HepG2 (cell line): ENCODE measurements around the gene GLUL. TPM values are rescaled to one million over a fixed set of nuclear protein-coding genes. Genes with fewer than 3 reads are reported as not detected.

Experiments
- ATAC-seq: fragments of 200-7000 bp; cut with Tn5 transposase; 3 replicates; pipeline ENCODE4 v1.9.1; 2020; ENCODE audit warnings: mild to moderate bottlenecking, moderate library complexity
- BruUV-seq: library from RNA; stranded (reverse); fragments of 400-500 nt; replicated peaks from 2 replicates; lab custom pipeline; 2021; lab: Mats Ljungman, UMichigan
- CTCF ChIA-PET: fragments of 300-600 bp; formaldehyde crosslinking; extraction: SDS; loops from one replicate; lab custom pipeline; 2021; ENCODE audit warnings: low total read pairs, inconsistent platforms, low intra/inter-chr PET ratio; lab: Yijun Ruan, JAX
- POLR2A ChIA-PET: fragments of 350-600 bp; sonication (Branson Sonifier 250); formaldehyde crosslinking; loops from one replicate; lab custom pipeline; 2020; ENCODE audit warnings: antibody characterized with exemption, inconsistent platforms; lab: Yijun Ruan, JAX
- DNase-seq: peaks from one replicate; pipeline ENCODE4 v3.0.0-alpha.2; 2015; ENCODE audit warnings: low spot score
- FAIRE-seq: peaks from 3 replicates; lab custom pipeline; 2011; peaks lifted over from hg19 to GRCh38; lab: Jason Lieb, UNC
- H2AFZ ChIP-seq: one replicate; pipeline ENCODE4 v1.6.1; 2011; ENCODE audit warnings: low read length, inconsistent platforms
- H3K27ac ChIP-seq: fragments of 300-600 bp; 3 replicates; pipeline ENCODE4 v1.8.0; 2011; ENCODE audit warnings: mixed run types, mild to moderate bottlenecking, mixed read lengths, low read length, inconsistent platforms; ENCODE audit not compliant: insufficient read depth; ENCODE audit errors: extremely low read length
- H3K27me3 ChIP-seq, 2 experiments: fragments of 200-600 bp in 1 of 2; 2 replicates in 1 of 2; 3 replicates in 1 of 2; pipeline versions ENCODE4 v1.6.0 to v1.8.0; 2011; ENCODE audit warnings: low read length in 2 of 2, mild to moderate bottlenecking in 2 of 2, moderate library complexity in 2 of 2, inconsistent platforms in 1 of 2; ENCODE audit not compliant: insufficient read depth in 2 of 2, control insufficient read depth in 1 of 2
- H3K36me3 ChIP-seq, 2 experiments: fragments of 200-600 bp in 1 of 2; replicated peaks in 1 of 2; 2 replicates in 1 of 2; 3 replicates in 1 of 2; pipeline versions ENCODE4 v1.5.1 to v1.8.0; 2011; ENCODE audit warnings: low read length in 2 of 2, inconsistent platforms in 1 of 2; ENCODE audit not compliant: insufficient read depth in 2 of 2, control insufficient read depth in 1 of 2
- H3K4me1 ChIP-seq: 2 replicates; pipeline ENCODE4 v1.5.1; 2012; ENCODE audit warnings: low read length, inconsistent platforms; ENCODE audit not compliant: insufficient read depth
- H3K4me2 ChIP-seq: 2 replicates; pipeline ENCODE4 v1.6.0; 2011; ENCODE audit warnings: low read depth, low read length, inconsistent platforms
- H3K4me3 ChIP-seq, 3 experiments: fragments of 200-600 bp in 1 of 3; sonication (generic), shearing (Covaris generic) in 1 of 3; replicated peaks in 1 of 3; 2 replicates each; pipeline ENCODE4 v1.5.1; 2011 to 2016; ENCODE audit warnings: low read length in 3 of 3, inconsistent platforms in 2 of 3, low read depth in 2 of 3, mild to moderate bottlenecking in 2 of 3, control low read depth in 1 of 3, mixed read lengths in 1 of 3; ENCODE audit not compliant: insufficient read depth in 1 of 3
- H3K79me2 ChIP-seq: one replicate; pipeline ENCODE4 v1.6.1; 2011; ENCODE audit warnings: low read length, inconsistent platforms; ENCODE audit not compliant: insufficient read depth
- H3K9ac ChIP-seq: 2 replicates; pipeline ENCODE4 v1.6.0; 2011; ENCODE audit warnings: mild to moderate bottlenecking, low read depth, low read length, inconsistent platforms; ENCODE audit not compliant: insufficient read depth
- H3K9me3 ChIP-seq: 2 replicates; pipeline ENCODE4 v1.5.1; 2012; ENCODE audit warnings: mild to moderate bottlenecking, low read length
- H4K20me1 ChIP-seq: 2 replicates; pipeline ENCODE4 v1.6.0; 2011; ENCODE audit warnings: inconsistent platforms, mild to moderate bottlenecking, low read length, moderate library complexity; ENCODE audit not compliant: insufficient read depth
- GATA4 ChIP-seq: sonication (generic); IDR thresholded peaks from 2 replicates; pipeline ENCODE4 v1.6.1; 2016; ENCODE audit warnings: antibody characterized with exemption, low read depth, borderline replicate concordance
- HDAC2 ChIP-seq: sonication (generic); formaldehyde crosslinking; IDR thresholded peaks from 2 replicates; pipeline ENCODE4 v1.4.0; 2020; ENCODE audit warnings: missing genetic modification reagents
- IRF2 ChIP-seq: IDR thresholded peaks from 2 replicates; pipeline ENCODE4 v1.6.1; 2018; ENCODE audit warnings: missing genetic modification reagents, missing compliant biosample characterization
- JARID2 ChIP-seq: sonication (generic); formaldehyde crosslinking; IDR thresholded peaks from 2 replicates; pipeline ENCODE4 v1.8.1; 2023; ENCODE audit warnings: missing genetic modification reagents, inconsistent platforms; ENCODE audit not compliant: insufficient replicate concordance
- KAT7 ChIP-seq: IDR thresholded peaks from 2 replicates; pipeline ENCODE4 v1.6.1; 2018; ENCODE audit warnings: borderline replicate concordance, missing compliant biosample characterization
- MEIS2 ChIP-seq: sonication (generic); formaldehyde crosslinking; IDR thresholded peaks from 2 replicates; pipeline ENCODE4 v1.9.0; 2021; ENCODE audit warnings: mild to moderate bottlenecking, missing genetic modification reagents
- NR3C1 ChIP-seq: sonication (generic); formaldehyde crosslinking; IDR thresholded peaks from 2 replicates; pipeline ENCODE4 v1.4.0; 2020; ENCODE audit warnings: missing genetic modification reagents
- SAP130 ChIP-seq: IDR thresholded peaks from 2 replicates; pipeline ENCODE4 v1.6.1; 2016; ENCODE audit warnings: low read depth
- SYNCRIP ChIP-seq: fragments of 200-400 bp; formaldehyde crosslinking; IDR thresholded peaks from 2 replicates; pipeline ENCODE4 v1.6.1; 2018; ENCODE audit warnings: mild to moderate bottlenecking, low read depth, low read length; ENCODE audit not compliant: insufficient read depth
- XRCC5 ChIP-seq: fragments of 200-400 bp; formaldehyde crosslinking; optimal IDR thresholded peaks from 2 replicates; pipeline ENCODE3; 2017; ENCODE audit warnings: mild to moderate bottlenecking, low read length
- ZBED4 ChIP-seq: sonication (generic); formaldehyde crosslinking; IDR thresholded peaks from 2 replicates; pipeline ENCODE4 v1.4.0; 2020; ENCODE audit warnings: missing genetic modification reagents, borderline replicate concordance
- ZMYM4 ChIP-seq: sonication (generic); formaldehyde crosslinking; IDR thresholded peaks from 2 replicates; pipeline ENCODE4 v1.8.1; 2023; ENCODE audit warnings: mild to moderate bottlenecking, missing genetic modification reagents
- ZNF263 ChIP-seq: sonication (generic); formaldehyde crosslinking; IDR thresholded peaks from 2 replicates; pipeline ENCODE4 v1.4.0; 2020; ENCODE audit warnings: missing genetic modification reagents
- WGBS: methylation state at CpG from one replicate; pipeline ENCODE4 v1.1.6; 2017; ENCODE audit warnings: low lambda C conversion rate; 5-methylcytosine and 5-hydroxymethylcytosine counted together
- in situ Hi-C: cut with HindIII; loops from 2 replicates; pipeline ENCODE4 v1.10.0; 2017; ENCODE audit warnings: low pct_unique_long_range_greater_than_20kb; ENCODE audit not compliant: extremely low pct_ligation_motif_present
- intact Hi-C: fragments of 100-400 bp; cut with micrococcal nuclease; formaldehyde crosslinking; loops from one replicate; pipeline ENCODE4 v1.10.0; 2022; ENCODE audit not compliant: unreplicated experiment
- polyA plus RNA-seq, 8 experiments: library from polyadenylated mRNA; depleted of rRNA in 3 of 8; stranded (reverse) in 7 of 8; unstranded in 1 of 8; fragments of >200 nt; fragmentation: Illumina TruSeq in 4 of 8; extraction: Trizol in 4 of 8; gene quantifications; 2 replicates each; pipeline versions ENCODE4 v1.2.1 to v1.2.3, GENCODE V29; 2011 to 2016; ENCODE audit warnings: low read depth in 4 of 8, missing spikeins in 1 of 8, mixed read lengths in 1 of 8; ENCODE audit not compliant: insufficient read depth in 1 of 8
- total RNA-seq, 5 experiments: library from RNA; depleted of rRNA; stranded (reverse); fragments of >200 nt; fragmentation: Illumina TruSeq; extraction: Trizol; gene quantifications; 2 replicates each; pipeline ENCODE4 v1.2.3, GENCODE V29; 2016; ENCODE audit warnings: low read depth in 1 of 5
- TF ChIP-seq, protein P1 (sequence below): sonication (generic); formaldehyde crosslinking; IDR thresholded peaks from 2 replicates; pipeline ENCODE4 v1.8.1; 2023; ENCODE audit warnings: mild to moderate bottlenecking, missing genetic modification reagents
- TF ChIP-seq, protein P2 (sequence below): sonication (generic); formaldehyde crosslinking; IDR thresholded peaks from 2 replicates; pipeline ENCODE4 v1.4.0; 2020; ENCODE audit warnings: mild to moderate bottlenecking, missing genetic modification reagents
- TF ChIP-seq, protein P3 (sequence below): sonication (generic); formaldehyde crosslinking; IDR thresholded peaks from 2 replicates; pipeline ENCODE4 v1.4.0; 2020; ENCODE audit warnings: missing genetic modification reagents

GLUL gene
- total and polyA plus RNA-seq, 2 of the 13 experiments (the other 11 are each of a cell fraction or from before 2014, with no cell fraction given): 423 to 827 TPM

GRCh38 chr1:182389619-182390047 lies 2.0 kb downstream of the GLUL start:
- BruUV-seq: no TSS peak
- TF ChIP-seq ZNF263 (CRISPR knock-in tag) (peak; percentile 53), KAT7 (CRISPR knock-in tag) (0 out of 2 replicates have a peak, but pooled peaks have one; percentile 29), NR3C1 (CRISPR knock-in tag) (no peak), ZBED4 (CRISPR knock-in tag) (no peak), ZMYM4 (CRISPR knock-in tag) (no peak), SAP130 (CRISPR knock-in tag) (peak; percentile 35; the same call in 1 of the 2 replicates), MEIS2 (no peak), XRCC5 (peak; percentile 19), JARID2 (CRISPR knock-in tag) (no peak), SYNCRIP (no peak), GATA4 (no peak), HDAC2 (0 out of 2 replicates have a peak, but pooled peaks have one; percentile 20), IRF2 (CRISPR knock-in tag) (0 out of 2 replicates have a peak, but pooled peaks have one; percentile 16)
- TF ChIP-seq, protein P1, sequence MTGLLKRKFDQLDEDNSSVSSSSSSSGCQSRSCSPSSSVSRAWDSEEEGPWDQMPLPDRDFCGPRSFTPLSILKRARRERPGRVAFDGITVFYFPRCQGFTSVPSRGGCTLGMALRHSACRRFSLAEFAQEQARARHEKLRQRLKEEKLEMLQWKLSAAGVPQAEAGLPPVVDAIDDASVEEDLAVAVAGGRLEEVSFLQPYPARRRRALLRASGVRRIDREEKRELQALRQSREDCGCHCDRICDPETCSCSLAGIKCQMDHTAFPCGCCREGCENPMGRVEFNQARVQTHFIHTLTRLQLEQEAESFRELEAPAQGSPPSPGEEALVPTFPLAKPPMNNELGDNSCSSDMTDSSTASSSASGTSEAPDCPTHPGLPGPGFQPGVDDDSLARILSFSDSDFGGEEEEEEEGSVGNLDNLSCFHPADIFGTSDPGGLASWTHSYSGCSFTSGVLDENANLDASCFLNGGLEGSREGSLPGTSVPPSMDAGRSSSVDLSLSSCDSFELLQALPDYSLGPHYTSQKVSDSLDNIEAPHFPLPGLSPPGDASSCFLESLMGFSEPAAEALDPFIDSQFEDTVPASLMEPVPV: no peak
- TF ChIP-seq, protein P2, sequence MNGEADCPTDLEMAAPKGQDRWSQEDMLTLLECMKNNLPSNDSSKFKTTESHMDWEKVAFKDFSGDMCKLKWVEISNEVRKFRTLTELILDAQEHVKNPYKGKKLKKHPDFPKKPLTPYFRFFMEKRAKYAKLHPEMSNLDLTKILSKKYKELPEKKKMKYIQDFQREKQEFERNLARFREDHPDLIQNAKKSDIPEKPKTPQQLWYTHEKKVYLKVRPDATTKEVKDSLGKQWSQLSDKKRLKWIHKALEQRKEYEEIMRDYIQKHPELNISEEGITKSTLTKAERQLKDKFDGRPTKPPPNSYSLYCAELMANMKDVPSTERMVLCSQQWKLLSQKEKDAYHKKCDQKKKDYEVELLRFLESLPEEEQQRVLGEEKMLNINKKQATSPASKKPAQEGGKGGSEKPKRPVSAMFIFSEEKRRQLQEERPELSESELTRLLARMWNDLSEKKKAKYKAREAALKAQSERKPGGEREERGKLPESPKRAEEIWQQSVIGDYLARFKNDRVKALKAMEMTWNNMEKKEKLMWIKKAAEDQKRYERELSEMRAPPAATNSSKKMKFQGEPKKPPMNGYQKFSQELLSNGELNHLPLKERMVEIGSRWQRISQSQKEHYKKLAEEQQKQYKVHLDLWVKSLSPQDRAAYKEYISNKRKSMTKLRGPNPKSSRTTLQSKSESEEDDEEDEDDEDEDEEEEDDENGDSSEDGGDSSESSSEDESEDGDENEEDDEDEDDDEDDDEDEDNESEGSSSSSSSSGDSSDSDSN: peak; percentile 50
- TF ChIP-seq, protein P3, sequence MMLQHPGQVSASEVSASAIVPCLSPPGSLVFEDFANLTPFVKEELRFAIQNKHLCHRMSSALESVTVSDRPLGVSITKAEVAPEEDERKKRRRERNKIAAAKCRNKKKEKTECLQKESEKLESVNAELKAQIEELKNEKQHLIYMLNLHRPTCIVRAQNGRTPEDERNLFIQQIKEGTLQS: no peak

More at GRCh38 chr1:182389619-182390047, 2.0 kb downstream of the GLUL start:
- FAIRE-seq (peak; percentile 32), ATAC-seq (no peak), DNase-seq (peak; percentile 38)
- peak overlapping the region; percentile 97 for H3K9ac ChIP-seq
- CTCF ChIA-PET: no interaction called here
- no peaks in the 10 kb centered on the region; a peak in 1 of 5 replicates for H3K27me3 ChIP-seq
- H3K27ac ChIP-seq: peak overlapping the region; percentile 94
- peaks cover 59% of the 10 kb centered on the region for H3K79me2 ChIP-seq
- in situ Hi-C loops (loop anchor here (5.0 kb wide), 1 partner anchor 87 kb away; no protein-coding TSS in a partner anchor), intact Hi-C loops (no loop called here)
- peaks cover 54% of the 10 kb centered on the region for H4K20me1 ChIP-seq
- 1% methylated on average over 13 of the region's 13 CpGs for WGBS
- H3K4me2 ChIP-seq: peak overlapping the region; percentile 89
- POLR2A ChIA-PET: interaction anchor here (1.0 to 4.5 kb wide), 7 partner anchors 9 to 246 kb away, joined by 3 to 45 read pairs (median 21); no protein-coding TSS in a partner anchor
- H3K9me3 ChIP-seq: no peaks in the 10 kb centered on the region
- peak overlapping the region; percentile 94 to 98 (median 97) for H3K4me3 ChIP-seq
- H3K4me1 ChIP-seq: peaks cover 63% of the 10 kb centered on the region
- H2AFZ ChIP-seq: no peak overlapping the region
- H3K36me3 ChIP-seq: peaks cover 24 to 40% of the 10 kb centered on the region in 2 experiments
